Epithelial cell of proximal tubule (primary cell): Measurements from ENCODE around the gene TMC1. TPM values are rescaled to one million over a fixed set of nuclear protein-coding genes. Genes with fewer than 3 reads are reported as not detected.

Experiments
- DNase-seq: peaks from one replicate; pipeline ENCODE4 v3.0.0-alpha.2; 2011; ENCODE audit warnings: low read depth
- H3K4me3 ChIP-seq: 2 replicates; pipeline ENCODE4 v1.5.1; 2011; ENCODE audit warnings: low read depth, mild to moderate bottlenecking, low read length
- CTCF ChIP-seq: conservative IDR thresholded peaks from 2 replicates; pipeline ENCODE4 v1.5.1; 2012; ENCODE audit warnings: low read depth, mild to moderate bottlenecking, low read length
- total RNA-seq: library from RNA; depleted of rRNA; stranded (reverse); fragments of >200 nt; gene quantifications from 2 replicates; pipeline ENCODE4 v1.2.3, GENCODE V29; 2015

TMC1 gene
- total RNA-seq, 1 donor from 2014 or later: not detected

GRCh38 chr9:72650206-72650605, 128.8 kb downstream of the TMC1 start:
- no peak for DNase-seq
- no peak for TF ChIP-seq CTCF
- H3K4me3 ChIP-seq: no peak overlapping the region

GRCh38 chr9:72656021-72656420, 134.6 kb downstream of the TMC1 start:
- H3K4me3 ChIP-seq: no peak overlapping the region
- no peak for DNase-seq
- no peak for TF ChIP-seq CTCF

GRCh38 chr9:72657023-72657422, 135.6 kb downstream of the TMC1 start:
- DNase-seq: no peak
- no peak for TF ChIP-seq CTCF
- H3K4me3 ChIP-seq: no peak overlapping the region

GRCh38 chr9:72658703-72659102, 137.3 kb downstream of the TMC1 start:
- TF ChIP-seq CTCF: no peak
- DNase-seq: no peak
- H3K4me3 ChIP-seq: no peak overlapping the region

- no peak for DNase-seq
- no peak for TF ChIP-seq CTCF
These were observed 140.2 kb downstream of the TMC1 start for GRCh38 chr9:72661401-72662135.

GRCh38 chr9:72665421-72665820, 144.0 kb downstream of the TMC1 start:
- no peak for TF ChIP-seq CTCF
- peak; percentile 29 for DNase-seq
- H3K4me3 ChIP-seq: no peak overlapping the region

More at GRCh38 chr9:72661401-72662135, 140.2 kb downstream of the TMC1 start:
- H3K4me3 ChIP-seq: no peak overlapping the region

GRCh38 chr9:72667181-72667580, 145.8 kb downstream of the TMC1 start:
- DNase-seq: no peak

More at GRCh38 chr9:72667181-72667580, 145.8 kb downstream of the TMC1 start:
- H3K4me3 ChIP-seq: no peak overlapping the region
- no peak for TF ChIP-seq CTCF
